Measurements from ENCODE around the gene FBH1.
A peak's percentile ranks its signal among the peaks of the same experiment; 100 is the strongest.
"Not testable (repeated sequence)": the region's sequence is repeated elsewhere in the genome, so short reads cannot be mapped to it uniquely, and the experiment has no call there.

Gene FBH1

DNA sequence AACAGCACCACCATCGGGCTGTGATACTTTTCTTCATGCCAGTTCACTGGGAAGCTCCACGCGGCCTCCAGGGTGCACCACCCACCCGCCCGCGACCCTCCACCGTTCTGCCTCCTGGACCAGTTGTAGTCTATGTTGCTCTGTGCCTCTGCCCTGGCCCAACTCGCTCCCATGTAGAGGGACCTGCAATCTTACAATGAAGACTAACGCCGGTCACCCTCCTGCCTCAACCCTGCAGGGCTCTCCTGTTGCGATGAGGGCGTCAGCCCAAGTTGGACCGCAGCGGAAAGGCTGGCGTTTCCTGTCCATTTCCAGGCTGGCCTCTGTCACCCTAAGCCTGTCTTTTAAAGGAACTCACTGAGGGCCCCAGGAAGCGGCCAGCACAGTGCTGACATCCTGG lies 52.4 kb downstream of the FBH1 start:
- DNase-seq (ENCODE audit: low spot score), result no peak

DNA sequence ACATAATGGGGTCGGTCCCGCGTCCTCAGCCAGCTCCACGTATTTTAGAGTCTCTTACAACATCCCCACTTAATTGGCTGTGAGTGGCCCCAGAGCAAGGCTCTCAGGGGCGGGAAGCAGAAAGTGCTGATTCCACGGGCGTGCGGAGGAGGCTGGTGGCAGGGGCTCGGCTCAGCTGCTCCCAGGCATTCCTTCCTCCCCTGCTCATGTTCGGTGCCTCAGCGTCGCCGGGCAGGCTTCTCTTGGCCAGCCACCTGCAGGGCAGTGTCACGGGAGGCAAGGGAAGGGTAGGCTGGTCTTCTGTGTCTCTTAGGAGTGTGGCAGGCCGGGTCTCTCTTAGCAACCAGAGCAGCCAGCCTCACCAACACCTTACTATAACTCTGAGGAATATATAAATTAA lies 53.5 kb downstream of the FBH1 start:
- DNase-seq (ENCODE audit: low spot score), result no peak

DNA sequence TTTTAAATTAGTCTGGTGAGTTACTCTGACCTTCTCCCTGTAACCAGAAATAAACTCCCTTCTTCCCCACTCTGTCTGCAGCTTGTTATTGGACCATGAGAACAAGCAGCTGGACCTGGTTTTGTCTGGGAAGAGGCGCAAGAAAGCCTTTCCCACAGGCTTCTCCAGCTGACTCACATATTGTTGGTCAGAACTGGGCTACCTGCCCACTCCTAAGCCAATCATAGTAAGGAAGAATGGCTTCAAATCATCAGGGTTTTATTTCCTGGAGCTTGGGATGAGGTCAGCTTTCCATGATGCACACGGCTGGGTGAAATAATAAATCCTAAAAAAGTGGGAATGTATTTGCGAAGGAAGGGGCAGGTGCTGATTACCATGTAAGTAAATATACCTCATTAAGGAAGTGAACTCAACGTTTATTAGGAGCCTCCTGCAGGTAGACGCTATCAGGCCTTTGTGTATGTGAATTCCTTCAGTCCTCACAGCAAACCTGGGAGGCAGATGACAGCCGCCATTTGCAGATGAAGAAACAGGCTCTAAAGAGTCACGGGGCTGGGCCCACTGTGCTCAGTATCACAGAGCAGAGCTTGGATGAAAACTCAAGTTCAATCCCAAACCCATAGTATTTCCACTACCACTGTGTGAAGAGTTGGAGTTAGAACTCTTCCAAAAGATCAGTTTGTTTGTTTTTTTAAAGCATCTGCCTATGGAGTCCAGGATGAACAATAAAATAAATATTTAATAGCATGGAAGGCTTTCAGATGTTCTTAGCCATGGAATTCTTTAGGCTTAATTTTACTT lies 54.5 kb downstream of the FBH1 start:
- DNase-seq (ENCODE audit: low spot score), result peak; percentile 12

DNA sequence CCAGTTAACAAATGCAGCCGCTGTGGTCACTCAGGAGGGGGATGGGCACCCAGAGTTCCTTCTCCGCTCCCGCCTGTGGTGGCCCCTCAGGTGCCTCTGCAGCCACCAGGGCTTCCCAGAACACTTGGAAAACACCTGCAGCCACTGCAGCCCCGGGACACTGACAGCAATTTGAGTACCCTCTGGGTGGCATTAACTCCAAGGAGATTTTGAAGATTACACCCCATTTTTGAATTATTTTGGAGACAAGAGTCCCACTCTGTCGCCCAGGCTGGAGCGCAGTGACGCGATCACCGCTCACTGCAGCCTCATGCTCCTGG lies 55.1 kb downstream of the FBH1 start:
- DNase-seq (ENCODE audit: low spot score), result no peak

DNA sequence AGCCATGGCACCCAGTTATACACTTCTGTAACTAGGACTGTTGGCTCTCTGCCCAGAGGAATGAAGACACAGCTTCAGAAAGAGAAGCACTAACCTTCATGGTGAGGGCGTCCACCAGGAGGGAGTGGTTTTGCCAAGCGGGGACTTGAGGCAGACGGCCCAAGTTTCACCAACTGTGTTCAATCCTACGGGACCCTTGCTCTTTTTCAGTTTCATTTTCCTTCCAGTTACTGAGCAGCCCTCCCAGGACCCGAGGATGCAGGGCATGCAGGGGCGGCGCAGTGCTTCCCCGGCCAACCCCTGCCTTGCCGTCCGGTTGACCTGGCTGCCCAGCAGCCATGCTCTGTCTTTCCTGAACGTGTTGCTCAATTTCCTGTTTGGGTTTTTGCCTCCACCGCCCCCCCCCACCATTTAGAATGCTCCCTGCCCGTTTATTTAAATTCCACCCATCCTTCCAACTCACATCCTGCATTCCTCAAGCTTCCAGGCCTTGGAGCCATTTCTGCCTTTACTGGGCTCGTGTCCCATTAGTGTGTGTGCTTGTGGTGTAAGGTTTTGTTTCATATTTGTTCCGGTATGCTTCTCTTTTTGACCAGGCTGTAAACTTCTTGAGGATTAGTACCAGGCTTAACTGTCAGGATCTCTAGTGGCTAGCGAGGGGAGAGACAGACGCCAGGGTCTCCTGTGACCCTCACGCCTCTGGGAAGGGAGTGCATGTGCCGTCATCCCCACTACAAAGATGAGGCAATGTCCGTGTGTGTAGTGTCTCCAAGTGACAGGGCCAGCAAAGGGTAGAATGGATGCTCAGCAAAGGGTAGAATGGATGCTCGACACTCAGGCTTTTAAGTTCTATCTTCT lies 55.7 kb downstream of the FBH1 start:
- DNase-seq (ENCODE audit: low spot score), result no peak

DNA sequence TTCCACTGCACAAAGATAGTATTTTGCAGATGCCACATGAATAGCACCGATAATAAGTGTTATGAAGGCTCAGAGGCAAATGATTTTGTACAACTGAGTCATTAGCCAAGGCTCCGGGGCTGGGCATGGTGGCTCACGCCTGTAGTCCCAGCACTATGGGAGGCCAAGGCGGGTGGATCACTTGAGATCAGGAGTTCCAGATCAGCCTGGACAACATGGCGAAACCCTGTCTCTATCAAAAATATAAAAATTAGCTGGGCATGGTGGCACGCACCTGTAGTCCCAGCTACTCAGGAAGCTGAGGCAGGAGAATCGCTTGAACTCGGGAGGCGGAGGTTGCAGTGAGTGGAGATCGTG lies 56.4 kb downstream of the FBH1 start:
- not testable (repeated sequence) for DNase-seq (ENCODE audit: low spot score)

DNA sequence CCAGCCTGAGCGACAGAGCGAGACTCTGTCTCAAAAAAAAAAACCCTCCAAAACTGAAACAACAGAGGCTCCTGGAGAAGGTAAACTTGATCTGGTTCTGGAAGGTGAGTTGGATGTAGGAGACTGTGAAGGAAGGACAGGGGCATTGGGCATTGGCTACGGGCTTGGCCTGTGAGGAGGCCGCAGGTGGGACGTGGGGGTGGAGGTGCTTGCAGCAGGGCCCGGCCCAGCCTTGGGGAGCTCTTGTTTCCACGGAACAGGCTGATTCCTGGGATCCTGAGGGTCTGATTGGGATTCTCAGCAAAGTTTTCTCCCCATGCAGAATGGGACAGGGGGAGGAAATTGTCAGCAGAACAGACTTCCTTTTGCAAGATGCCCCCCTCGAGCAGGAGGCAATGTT lies 56.7 kb downstream of the FBH1 start:
- no peak for DNase-seq (ENCODE audit: low spot score)

DNA sequence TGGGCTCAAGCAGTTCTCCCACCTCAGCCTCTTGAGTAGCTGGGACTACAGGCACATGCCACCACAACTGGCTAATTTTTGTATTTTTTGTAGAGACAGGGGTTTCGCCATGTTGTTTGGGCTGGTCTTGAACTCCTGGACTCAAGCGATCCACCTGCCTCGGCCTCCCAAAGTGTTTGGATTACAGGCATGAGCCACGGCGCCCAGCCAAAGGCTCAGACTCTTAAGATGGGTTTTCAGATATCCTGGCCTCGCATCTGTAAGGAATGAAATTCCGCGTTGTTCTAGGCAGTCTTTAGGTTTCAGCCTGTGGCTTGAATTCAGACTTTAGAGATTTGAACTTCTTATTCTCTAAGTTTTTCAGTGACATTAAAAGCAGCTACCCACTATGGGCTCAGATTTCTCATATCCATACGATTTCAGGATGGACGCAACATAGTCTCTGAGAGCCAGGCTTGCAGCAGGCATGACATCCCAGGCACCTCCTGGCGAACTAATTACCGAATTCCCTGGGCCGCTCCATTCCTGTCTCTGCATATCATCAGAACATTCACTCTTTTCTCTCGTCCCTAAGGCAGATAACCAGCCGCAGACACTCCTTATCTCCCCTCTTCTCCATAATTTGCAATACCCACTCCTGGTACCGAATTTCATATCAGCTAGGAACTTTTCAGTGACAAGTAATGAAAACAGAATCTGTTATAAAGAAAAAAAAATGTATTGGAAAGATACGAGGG lies 57.6 kb downstream of the FBH1 start:
- DNase-seq (ENCODE audit: low spot score), result no peak

DNA sequence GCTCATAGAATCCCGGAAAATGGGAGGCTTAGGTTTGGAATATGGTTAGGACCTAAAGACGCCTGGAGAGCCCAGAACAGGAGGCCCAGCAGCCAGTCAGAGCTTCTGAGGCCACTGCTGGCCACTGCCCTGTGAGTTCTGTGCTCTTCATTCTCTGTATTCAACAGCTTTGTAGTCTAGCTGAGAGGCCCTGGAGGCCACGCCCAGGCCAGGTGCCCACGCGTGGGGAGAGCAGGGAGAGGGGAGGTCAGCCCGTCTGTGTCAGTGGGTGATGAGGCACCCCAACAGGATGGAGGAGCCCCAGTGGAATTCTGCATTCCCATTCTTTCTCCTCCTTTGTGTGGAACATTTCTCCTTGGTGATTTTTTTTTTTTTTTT lies 58.2 kb downstream of the FBH1 start:
- DNase-seq (ENCODE audit: low spot score), result no peak

DNA sequence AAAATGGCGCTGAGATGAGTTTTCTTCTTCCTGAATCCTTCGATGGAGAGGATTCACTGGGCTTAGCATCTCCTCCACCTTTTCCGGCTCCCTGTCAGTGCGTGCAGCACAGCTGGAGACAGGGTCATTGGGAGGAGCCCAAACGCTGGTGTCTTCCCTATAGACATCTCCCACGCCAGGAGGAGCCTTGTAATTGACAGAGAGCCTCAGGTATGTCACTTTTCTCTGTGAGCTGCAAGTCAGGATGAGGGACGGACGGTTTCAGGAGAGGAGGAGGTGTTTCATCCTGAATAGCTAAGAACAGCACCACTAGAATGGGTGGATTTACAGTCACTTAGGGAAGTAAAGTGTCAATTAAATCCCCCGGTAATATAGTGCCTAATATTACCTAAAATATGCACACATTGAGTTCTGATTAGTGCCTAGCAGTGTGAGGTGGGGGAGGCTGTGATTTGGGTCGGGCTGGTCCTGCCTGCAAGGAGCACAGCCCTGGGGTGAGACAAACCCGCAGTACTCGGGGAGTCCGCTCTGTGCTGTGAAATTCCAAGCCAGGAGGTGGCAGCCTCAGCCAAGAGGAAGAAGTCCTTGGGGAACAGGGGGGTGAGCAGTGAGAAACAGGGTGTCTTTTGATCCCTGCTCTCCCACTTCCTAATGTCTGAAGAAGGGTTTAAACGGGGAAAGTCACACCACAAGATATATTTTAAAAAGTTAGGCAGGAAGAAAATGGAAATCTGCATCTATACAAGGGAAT lies 59.1 kb downstream of the FBH1 start:
- DNase-seq (ENCODE audit: low spot score), result peak; percentile 29

DNA sequence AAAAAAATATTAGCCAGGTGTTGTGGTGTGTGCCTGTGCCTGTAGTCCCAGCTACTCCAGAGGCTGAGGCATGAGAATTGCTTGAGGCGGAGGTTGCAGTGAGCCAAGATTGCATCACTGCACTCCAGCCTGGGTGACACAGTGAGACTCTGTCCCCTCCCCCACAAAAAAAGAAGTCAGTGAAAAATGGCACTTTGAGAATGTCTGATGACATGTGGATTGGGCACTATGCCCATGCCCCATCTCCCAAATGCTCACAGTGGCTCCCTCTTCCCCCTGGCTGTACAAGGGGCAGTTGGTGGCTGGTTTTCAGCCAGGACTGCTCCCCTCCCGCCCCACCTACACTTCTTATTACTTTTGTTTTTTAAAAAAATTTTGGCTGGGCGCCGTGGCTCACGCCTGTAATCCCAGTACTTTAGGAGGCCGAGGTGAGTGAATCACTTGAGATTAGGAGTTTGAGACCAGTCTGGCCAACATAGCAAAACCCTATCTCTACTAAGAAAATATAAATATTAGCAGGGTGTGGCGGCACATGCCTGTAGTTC lies 61.2 kb downstream of the FBH1 start:
- no peak for DNase-seq (ENCODE audit: low spot score)

DNA sequence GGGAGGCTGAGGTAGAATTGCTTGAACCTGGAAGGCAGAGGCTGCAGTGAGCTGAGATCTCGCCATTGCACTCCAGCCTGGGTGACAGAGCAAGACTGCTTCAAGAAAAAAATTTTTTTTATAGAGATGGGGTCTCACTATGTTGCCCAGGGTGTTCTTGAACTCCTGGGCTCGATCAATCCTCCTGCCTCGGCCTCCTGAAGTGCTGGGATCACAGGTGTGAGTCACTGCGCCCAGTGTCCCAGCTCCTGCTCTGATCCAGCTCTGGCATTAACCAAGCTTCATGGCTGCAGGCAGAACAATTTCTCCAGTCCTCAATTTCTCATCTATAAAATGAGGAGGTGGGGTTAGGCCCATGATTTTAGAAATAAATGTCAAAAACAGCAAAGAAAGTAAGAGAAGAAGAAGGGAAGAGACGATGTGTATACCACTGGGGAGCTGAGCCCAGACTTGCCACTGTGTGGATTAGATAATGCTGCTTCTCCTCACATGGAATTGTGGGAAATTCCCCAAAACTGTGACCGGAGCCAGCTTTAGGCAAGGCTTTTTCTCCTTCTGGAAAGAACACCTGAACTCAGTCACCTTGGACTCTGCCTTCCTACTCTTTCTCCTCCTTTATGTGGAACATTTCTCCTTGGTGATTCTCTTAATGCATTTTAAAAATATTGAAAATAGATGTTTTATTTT lies 61.8 kb downstream of the FBH1 start:
- no peak for DNase-seq (ENCODE audit: low spot score)

DNA sequence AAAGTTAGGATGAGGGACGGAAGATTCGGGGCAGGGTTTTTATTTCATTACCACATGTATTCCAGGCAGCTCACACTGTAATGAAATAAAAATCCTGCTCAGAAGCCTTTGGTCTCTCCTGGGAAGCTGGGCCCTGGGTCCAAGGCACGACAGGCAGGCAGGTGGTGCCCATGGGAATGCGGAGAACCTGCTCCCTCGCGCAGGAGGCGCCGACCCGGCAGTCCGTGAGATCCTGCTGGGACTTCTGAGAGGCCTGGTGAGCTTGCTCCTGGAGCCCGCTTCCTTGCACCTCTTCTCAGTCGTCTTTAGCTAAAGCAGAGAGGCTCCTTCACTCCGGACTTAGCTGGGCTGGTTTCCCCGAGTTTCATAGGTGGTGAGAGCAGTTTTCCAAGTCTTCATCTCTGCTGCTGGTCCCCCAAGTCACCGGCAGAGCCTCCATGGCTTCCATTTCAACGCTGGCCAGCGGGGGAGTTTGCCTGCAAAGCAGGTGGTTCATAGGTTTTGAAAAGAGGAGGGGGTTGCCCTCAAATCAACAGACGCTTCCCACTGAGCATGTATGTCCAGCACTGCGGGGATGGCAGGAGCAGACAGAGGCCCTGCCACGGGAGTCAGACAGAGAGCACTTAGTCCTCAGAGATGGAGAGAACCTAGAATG lies 62.8 kb downstream of the FBH1 start:
- DNase-seq (ENCODE audit: low spot score), result no peak

DNA sequence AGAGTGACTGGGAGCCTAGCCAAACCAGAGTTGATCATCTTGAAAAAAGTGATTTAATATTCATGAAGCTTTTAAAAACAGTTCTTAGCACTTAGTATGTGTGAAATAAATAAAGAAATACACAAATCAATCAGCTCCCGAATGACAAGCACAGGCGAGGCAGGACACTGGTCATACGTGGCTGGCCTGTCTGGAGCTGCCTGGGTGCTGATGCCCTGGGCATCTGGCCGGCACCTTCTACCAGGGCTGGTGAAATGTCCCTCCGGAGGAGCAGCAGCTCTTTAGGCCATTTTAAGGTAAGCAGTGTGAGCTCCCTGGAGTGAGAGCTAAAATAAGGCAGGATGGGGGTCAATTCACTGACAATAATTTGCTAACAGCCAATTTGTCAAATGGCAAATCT lies 63.6 kb downstream of the FBH1 start:
- no peak for DNase-seq (ENCODE audit: low spot score)

DNA sequence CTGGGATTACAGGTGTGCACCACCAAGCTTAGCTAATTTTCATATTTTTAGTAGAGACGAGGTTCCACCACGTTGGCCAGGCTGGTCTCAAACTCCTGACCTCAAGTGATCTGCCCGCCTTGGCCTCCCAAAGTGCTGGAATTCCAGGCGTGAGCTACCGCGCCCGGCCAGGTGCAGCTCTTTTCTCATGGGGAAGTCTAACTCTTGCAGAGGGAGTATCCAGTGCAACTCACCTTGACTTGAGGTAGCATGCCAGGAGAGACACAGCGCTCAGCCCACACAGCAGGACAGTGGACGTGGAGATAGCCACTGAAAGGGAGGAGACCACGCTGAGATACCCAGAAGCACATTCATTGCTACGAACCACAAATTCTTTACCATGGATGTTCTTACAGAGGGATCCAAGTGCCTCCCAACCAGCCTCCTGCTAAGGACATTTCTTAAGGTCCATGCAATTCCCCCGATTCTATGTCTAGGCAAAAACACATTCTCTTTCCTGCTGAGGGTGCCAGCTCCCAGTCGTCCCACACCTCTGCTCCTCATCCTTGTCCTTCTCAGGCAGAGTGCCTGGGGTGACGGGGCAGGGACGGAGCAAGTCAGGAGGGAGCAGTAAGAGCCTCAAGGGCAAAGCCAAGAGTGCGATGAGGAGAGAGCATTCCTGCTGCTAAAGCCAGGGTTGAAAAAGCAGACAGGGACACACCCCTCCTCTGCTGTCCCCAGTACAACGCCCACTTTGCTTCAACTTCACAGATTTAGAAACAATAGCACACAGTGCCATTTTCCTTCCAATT lies 66.3 kb downstream of the FBH1 start:
- DNase-seq (ENCODE audit: low spot score), result no peak

DNA sequence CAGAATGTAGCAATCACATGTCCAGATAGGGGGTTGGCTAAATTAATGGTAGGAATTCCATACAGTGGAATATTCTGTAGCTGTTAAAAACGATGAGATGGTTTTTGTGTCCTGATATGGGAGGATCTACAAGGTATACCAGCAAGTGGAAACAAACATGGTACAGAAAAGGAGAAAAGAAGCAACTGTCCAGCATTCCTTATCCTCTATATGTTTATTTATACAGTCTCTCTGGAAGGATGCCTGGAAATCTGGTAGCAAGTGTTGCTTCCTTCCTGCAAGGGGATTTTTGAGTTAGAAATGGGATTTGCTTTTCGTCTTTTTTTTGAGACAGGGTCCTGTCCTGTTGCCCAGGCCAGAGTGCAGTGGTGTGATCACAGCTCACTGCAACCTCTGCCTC lies 68.0 kb downstream of the FBH1 start:
- no peak for DNase-seq (ENCODE audit: low spot score)

DNA sequence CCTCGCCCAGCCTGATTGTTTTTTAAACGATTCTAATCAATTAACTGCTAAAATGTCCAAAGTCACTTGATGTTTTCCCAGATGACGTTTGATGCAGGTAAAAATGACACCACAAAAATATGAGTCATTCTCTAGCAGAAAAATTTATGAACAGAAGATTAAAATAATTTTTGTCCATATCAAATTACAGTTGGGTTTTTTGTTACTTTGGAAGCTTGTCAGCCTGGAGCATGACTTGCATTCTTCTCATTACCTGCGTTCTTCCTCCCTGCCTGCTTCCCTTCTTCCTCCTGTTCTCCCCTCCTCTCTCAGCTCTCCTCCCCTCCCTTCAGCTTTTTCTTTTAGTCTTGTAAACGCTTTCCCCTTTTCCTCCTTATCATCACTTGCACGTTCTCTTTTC lies 68.6 kb downstream of the FBH1 start:
- no peak for DNase-seq (ENCODE audit: low spot score)

DNA sequence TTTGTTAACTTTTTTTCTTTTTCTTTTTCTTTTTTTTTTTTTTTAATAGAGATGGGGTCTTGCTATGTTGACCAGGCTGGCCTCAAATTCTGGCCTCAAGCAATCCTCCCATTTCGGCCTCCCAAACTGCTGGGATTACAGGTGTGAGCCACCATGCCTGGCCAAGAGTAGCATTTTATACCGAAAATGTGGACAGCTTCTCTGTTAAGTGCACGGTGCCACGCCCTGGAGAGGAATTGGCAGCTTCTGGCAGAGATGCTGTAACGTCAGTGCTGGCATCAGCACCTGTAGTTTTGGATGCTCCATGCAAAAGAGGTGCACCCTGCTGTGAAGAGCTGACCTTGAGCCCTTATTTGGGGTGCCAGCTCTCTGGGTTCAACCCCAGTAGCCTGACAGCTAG lies 69.1 kb downstream of the FBH1 start:
- no peak for DNase-seq (ENCODE audit: low spot score)

DNA sequence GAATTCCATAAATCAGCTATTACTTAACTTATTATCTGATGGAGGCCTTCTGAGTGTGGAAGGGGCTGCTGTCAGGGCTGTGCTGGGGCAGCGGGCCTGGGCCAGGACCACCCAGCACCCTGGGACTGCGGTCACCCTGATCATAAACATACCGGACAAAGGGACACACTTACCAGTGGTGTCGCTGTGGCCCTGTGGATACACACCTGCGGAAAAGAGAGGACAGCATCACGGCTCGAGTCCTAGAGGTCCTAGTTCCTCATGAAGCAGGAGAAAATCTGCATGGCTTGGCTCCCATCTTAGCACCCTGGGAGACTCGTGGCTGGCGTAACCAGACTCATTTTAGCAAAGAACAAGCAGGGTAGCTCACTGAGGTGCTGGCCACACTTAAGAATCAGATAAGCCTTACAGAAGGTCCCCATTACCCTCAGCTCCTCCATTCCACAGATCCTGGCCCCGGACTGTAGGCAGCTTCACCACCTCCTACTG lies 69.6 kb downstream of the FBH1 start:
- no peak for DNase-seq (ENCODE audit: low spot score)
